HG03039 (cell line): ENCODE measurements around the gene RUNX2.

ENCODE experiments used
- ATAC-seq: cut with Tn5 transposase; IDR thresholded peaks from one replicate; pipeline ENCODE4 v1.9.1; 2021; ENCODE audit warnings: mild to moderate bottlenecking, moderate library complexity; ENCODE audit not compliant: unreplicated experiment

Gene RUNX2

DNA sequence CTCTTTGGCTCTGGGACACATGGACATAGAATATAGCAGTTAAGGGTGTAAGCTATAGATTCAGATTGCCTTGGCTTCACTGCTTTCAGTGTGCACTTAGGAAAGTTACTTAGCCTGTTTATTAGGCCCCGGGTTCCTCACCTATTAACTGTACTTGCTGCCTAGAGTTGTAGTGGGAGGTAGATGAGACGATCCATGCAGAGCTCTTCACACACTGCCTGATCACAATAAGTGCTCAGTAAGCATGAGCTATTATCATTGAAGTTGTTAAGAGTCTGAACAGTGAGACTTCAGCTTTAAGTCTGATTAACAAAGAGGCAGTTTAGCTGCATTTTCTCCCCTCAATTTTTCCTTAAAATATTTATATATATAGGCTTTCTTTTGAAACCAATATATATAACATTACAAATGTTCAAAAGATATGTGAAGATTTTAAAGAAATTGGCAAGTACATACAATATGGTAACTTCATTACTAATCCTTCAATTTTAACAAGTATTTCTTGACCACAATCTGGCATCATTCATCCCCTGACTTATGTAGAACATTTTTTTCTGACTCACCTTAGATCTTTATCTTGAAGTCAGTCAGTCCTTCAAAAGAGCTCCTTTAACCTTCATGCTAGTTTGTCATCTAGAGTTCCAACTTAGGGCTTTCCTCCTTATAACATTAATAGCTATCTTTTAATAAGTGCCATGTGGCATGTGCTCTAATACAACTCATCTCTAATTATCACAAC, 70.1 kb downstream of the RUNX2 start:
- ATAC-seq = no peak

DNA sequence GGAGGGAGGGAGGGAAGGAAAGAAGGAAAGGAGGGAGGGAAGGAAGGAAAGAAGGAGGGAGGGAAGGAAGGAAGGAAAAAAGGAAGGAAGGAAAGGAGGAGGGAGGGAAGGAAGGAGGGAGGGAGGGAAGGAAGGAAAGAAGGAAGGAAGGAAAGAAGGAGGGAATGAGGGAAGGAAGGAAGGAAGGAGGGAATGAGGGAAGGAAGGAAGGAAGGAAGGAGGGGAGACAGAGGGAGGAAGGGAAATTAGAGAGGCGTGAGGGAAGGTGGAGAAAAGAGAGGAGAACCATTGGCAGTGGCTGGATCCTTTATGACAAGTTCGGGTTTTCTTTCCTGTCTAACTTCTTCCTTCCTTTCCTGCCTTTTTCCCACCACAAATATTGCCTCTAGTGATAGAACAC, 71.9 kb downstream of the RUNX2 start:
- ATAC-seq = no peak

DNA sequence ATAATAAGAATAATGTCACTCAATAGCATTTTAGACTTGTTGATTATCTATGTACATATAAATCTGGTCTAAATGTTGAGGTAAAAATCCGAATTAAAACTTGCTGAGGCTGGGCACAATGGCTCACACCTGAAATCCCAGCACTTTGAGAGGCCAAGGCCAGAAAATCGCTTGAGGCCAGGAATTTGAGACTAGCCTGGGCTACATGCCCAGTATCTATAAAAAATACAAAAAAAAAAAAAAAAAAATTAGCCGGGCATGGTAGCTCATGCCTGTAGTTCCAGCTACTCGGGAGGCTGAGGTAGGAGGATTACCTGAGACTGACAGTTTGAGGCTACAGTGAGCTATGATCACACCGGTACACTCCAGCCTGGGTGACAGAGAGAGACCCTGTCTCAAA, 83.8 kb downstream of the RUNX2 start:
- no peak for ATAC-seq

DNA sequence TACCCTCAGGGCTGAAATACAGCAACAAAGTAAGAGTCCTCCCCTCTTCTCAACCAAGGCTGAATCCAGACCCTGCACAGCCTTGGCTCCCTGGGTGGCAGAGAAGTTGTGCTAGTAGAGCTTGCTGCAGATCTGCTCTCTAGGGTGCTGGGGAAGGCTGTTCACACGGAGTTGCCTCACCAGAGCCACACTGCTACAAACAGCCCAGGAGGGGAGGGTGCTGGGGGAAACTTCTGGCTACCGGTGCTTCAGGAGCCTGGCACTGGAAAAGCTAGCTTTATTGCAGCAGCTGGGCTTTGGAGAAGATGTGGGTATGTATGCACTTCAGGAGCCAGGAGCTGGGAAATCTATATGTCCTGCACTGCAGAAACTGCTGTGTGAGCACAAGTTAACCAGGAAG, 87.2 kb downstream of the RUNX2 start:
- ATAC-seq = no peak

DNA sequence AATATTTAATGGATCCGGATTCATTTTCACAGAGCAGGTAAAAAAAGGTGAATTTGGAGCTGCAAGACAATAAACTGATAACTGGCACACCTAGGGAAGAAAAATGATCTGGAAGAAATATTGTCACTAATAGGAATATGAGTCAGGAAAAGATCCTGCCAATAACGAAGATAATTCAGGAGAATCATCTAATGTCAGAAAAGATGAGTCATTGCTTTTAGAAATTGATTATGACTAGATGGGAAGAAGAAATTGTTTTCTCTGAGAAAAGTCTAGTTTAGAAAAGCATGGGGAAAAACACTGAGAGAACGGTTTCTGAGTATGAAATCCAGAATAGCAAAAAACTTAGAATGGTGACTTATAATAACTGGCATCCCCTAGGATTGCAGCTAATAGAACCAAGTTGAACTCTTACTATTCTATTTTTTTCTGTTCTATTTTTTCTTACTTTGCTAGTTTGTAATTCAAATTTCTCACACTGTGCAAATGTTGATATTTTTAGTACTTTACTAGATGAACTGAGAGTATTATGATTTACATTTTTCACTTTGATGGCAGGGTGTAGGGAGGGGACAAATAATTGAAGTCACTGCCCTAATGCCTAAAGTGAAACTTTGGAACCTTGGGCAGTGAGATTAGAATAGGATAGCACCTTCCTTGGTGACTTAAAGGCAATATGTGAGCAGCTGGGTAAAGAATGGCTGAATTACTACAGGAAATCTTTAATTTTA, 87.8 kb downstream of the RUNX2 start:
- ATAC-seq = no peak

DNA sequence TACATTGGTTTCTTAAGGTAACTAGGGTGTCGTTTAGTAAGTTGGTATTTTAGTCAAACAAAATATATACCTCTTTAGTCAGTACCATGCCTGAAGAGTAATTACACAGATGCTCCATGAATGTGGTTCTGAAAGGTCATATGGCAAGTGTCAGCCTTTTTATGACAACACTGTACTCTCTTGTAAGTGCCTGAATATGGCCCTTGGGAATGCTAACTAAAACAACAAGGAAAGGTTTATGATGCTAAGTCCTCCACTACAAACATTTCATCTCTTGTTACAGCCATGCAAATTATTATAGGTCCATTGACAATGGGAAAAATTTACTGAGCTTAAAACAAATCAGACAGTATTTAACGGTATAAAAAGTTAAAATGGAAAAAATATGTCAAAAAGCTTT, 88.6 kb downstream of the RUNX2 start:
- no peak for ATAC-seq

DNA sequence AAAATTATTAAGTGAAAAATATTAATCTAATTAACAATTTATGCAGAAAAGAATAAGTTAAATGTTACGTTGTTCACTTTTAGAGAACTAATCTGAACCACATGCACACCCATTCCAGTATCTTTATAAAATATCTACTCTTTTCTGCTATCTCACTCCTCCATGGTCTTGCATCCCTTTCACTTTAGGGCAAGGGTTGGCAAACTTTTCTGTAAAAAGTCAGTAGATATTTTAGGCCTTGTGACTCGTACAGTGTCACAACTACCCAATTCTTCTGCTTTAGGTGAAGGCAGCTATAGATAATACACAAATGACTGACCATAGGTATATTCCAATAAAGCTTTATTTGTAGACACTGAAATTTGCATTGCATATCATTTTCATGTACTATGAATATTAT, 89.3 kb downstream of the RUNX2 start:
- no peak for ATAC-seq

DNA sequence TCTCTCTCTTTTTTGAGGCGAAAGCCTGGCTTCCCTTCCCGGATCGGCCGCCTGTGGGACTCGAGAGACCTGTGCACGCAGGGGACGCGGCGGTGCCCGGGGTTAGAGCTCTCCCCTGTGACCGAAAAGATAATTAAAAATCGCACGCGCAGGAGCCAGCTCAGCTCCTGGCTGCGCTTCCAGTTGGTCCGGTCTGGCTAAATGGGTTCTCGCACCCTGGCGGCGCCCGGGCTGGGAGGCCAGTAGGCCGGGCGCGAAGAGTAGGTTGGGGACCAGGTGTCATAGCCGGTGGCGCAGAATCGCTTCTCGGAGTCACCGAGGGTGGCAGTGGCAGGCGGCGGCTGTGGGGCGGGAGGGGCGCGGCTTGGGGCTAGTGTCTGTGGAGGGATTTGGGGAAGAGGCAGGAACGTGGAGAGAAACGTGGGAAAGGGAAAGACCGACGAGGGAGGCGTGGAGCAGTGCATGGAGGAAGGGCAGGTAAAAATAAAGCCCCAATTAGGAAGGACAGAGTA, 91.5 kb downstream of the RUNX2 start:
- no peak for ATAC-seq

DNA sequence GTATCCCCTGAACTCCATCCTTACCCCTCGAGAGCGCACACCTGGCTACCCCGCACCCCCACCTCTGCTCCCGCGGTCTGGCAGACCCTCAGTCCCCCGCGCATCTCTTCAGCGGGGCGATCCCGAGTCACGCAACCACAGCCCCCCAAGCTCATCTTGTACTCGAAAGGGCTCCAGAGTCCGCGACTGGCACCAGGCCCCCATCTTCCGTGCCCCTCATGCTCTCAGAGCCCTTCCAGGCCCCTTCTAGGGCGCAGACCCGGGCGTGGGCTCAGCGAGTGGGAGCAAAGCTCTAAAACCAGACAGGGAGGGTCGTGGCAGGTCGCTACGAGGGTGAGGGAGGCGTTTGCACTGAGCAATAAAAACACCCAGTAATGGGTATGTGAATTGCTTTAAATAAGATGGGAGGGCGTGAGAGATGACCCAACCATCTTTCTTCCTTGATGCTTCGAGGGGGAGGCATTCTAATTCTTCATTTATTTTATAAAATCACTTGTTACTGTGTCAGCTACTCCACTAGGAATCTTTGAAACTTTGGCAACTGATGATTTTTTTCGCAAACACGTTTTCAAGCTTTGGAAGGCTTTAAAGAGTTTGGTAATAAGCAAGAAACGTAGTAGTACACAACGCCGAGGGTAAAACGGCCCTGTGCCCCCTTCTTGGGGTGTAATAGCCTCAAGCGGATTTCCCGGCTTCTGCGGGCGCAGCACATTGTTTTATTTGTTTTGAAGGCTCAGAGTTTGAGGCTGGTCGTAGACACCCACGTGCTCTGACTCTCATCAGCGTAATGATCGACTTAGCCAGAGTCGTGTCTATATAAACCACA, 92.2 kb downstream of the RUNX2 start:
- no peak for ATAC-seq

DNA sequence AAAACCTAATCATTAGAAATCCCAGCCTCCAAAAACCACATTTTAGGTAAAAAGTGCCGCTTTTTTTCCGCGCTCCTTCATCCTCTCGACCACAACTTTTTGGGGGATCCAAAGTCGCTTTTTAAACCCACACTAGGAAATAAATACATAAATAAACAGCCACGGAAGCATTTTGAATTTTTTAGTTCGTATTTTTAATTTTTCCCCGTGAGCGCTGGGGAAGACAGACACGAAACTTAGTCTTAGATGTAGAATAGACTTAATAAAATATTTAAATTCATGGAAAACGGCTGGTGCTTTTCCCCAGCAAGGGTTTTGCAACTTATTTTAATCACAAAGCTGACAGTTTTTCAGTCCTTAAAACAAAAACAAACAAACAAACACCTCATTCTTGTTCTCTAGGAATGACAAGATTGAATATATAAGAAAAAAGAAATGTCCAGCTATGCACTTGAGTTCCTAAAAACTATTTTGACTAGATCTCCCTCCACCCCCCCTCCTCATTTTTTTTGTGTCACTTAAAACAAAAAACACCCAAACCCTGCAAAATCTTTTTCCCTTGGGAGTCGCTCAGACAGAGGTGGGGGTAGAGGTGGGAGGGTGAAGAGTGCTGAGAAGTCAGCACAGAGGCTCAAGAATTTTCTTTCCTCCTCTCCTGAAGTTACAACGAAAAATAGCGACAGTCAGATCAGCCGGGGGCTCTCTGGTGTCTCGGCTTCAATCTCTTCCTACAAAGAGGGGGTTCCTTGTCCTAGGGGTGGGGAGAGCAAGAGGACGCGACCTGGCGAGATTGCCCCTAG, 93.0 kb downstream of the RUNX2 start:
- ATAC-seq = no peak

DNA sequence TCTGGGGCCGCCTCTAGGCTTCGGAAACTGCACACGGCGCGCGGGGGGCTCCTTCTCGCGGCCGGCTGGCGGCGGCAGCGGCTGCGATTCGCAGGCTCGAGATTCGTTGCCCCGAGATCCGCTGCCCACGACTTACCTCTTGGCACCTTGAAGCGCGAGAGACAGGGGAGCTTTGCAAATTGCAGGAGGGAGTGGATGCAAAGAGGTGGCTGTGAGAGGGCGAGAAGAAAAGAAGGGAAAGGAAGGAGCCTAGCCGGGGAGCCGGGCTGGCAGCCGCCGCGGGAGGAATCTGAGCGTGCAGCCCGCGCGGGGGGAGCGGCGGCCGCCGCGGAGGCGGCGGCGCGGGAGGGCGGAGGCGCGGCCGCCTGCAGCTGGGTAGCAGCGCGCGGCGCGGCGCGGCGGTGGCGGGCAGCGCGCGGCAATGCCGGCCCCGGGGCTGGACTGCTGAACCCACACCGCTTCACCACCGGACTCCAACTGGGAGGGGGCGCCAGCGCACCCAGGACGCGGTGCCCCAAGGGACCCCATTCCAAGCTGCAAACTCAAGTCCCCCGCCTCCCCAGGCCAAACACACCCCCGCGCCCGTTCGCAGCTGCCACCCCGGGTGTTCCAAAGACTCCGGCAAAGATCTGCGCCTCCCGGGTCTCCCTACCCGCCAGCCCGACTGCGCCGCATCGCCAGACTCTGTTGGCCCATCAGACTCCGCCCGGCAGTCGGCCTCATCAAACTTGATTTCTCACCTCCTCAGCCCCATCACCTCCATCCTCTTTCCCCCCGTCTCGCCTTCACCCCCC, 93.8 kb downstream of the RUNX2 start:
- ATAC-seq = no peak

DNA sequence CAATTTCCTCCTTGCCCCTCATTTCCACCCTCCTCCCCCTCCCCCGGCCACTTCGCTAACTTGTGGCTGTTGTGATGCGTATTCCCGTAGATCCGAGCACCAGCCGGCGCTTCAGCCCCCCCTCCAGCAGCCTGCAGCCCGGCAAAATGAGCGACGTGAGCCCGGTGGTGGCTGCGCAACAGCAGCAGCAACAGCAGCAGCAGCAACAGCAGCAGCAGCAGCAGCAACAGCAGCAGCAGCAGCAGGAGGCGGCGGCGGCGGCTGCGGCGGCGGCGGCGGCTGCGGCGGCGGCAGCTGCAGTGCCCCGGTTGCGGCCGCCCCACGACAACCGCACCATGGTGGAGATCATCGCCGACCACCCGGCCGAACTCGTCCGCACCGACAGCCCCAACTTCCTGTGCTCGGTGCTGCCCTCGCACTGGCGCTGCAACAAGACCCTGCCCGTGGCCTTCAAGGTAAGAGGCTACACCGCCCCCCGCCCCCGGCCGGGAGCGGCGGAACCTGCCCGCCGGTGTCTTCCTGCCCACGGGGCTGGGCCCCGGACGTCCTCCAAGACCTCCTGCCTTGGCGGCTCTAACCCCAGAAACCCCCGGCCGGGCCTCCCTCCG, 94.5 kb downstream of the RUNX2 start:
- no peak for ATAC-seq

DNA sequence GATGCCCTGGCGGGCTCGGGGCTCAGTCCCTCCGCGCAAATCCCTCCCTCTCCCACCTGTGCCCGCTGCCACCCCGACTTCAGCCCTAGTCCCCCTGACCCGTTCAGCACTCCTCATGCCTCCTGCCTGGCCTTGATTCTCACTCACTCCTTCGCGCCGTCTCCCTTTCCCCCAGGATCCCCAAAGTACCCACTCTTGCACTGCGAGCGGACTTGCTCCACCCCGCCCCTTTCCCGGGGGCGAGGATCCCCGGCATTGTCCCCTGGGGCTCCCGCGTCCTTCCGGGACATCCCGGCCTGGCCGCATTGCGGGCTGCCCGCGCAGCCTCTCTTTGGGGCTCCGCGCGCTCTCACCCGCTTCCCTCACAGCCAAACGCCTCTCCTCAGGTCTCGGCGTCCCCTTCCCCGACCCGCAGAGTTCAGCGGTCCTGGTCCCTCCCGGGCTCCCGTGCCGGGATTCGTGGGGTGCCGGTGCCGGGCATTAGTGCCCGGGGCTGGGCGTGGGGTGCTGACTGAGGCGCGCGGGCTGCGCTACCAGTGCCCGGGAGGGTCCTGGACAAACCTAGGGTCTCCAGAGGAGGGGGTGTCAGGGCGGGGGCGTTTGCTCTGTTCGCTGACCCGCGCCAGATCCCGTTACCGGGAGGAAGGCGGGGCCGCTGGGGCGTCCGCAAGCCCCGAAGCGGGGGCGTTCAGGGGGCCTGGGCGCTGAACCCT, 95.1 kb downstream of the RUNX2 start:
- no peak for ATAC-seq

DNA sequence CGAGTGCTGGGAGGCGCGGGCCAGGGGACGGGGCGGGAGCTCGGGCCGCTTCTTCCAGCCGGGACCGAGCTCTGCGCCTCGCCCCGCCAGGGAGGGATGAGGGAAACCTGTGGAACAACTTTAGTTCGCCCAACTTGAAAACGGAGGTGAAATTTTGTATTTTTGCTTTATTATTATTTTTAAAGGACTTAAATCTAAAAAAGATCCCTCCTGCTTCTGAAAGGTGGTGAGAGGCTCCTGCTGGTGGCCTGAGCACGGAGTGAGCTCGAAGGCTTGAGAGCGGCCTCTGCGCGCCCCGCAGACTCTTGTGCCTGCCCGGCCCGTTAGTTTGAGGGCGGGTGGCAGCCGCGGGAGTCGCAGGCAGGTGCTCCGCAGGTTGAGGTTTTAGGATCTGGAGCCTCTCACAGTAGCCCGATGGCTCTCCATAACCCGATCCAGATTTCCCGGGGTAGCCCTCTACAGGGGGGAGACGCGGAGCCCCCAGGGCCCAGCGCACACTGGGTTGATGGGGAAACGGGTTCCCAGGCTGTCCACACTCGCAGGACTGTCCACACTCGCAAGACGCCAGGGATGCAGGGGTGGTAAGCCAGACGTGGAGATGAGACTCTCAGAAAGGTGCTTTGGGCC, 95.8 kb downstream of the RUNX2 start:
- ATAC-seq = no peak

DNA sequence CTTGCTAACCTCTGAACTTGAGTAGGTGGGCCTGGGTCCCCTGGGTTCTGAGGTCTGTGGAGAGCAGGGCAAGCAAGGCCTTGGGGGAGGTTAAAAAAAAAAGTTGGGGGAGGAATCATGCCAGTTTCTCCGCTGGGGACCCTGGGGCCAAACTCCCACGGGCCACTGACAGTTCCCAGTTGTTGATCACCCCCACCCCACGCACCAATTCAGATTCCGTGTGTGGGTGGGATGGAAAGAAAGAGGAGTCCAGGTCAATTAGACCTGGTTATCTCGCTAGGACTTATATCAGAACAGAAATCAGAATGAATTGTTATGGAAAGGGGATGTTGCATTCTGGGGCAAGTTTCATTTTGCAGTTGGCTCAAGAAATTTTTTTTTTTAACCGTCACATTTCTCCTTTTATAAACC, 96.3 kb downstream of the RUNX2 start:
- no peak for ATAC-seq

DNA sequence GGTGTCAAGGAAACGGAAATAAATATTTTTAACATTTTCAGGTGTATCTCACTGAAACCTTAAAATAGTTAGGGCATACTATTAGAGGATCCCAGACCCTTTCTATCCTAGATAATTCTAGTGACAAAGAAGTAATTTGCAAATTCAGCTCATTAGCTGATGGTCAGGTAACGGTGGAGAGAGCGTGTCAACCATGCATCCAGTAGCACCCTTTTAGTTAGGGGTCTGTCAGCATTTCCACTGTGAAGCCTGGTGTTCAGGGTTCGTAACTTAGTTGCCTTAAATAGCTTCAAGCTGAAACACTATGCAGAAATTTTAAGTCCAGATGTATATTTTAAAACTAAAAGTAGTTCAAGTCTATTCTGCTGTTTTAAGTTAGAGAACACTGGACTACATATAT, 98.1 kb downstream of the RUNX2 start:
- no peak for ATAC-seq

DNA sequence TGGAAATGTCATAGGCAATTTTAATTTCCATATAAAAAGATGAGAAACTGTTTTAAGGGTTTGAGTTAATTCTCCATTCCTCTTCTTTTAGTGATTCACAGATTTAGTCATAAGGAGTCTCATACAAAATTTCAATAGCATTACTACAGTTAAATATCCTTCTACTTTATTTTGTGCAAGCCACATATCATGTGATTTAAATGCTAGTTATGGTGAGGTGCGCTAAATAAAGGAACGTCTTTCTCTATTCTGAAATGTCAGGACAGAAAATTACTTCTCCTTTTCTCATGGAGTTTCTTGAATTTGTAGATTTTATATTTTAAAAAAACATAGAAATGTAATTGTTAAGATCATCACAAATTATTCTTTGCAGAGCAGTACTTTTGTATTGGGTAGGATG, 99.6 kb downstream of the RUNX2 start:
- no peak for ATAC-seq

DNA sequence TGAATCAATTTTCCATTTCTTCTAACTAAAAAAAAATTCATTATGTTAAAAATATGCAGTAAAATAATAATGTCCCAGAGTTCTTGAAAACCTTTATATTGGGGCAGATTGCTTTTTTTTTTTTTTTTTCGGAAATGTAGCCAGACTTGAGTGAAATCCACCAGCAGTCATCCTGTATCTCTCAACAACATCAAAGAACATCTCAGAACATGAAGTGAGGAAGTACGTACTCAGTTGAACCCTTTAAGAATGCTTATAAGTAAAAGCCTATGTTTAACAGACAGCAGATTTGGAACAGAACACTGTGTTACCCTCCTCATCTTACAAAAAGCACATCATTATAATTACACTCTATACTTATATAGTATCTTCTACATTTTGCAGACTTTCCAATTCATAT, 100.6 kb downstream of the RUNX2 start:
- ATAC-seq = no peak
